Pulmonary artery endothelial cell (primary cell): ENCODE data around the gene PREX1. TPM values are rescaled to one million over a fixed set of nuclear protein-coding genes. Genes with fewer than 3 reads are reported as not detected.
"Not testable (repeated sequence)": the region's sequence is repeated elsewhere in the genome, so short reads cannot be mapped to it uniquely, and the experiment has no call there.

Experiments used
- DNase-seq: peaks from one replicate; pipeline ENCODE4 v3.0.0-alpha.2; 2011; ENCODE audit warnings: low read depth, low spot score
- total RNA-seq: library from RNA; depleted of rRNA; stranded (reverse); fragments of >200 nt; gene quantifications from 2 replicates; pipeline ENCODE4 v1.2.3, GENCODE V29; 2014

The PREX1 gene
- total RNA-seq, 1 donor from 2014 or later: 115 TPM

- no peak for DNase-seq
Observed at GRCh38 chr20:48812600-48813445, 15.0 kb downstream of the PREX1 start.

GRCh38 chr20:48812114-48812513 is 15.7 kb downstream of the PREX1 start:
- DNase-seq: not testable (repeated sequence)

- no peak for DNase-seq
Observed at GRCh38 chr20:48809673-48810072, 18.1 kb downstream of the PREX1 start.

DNA sequence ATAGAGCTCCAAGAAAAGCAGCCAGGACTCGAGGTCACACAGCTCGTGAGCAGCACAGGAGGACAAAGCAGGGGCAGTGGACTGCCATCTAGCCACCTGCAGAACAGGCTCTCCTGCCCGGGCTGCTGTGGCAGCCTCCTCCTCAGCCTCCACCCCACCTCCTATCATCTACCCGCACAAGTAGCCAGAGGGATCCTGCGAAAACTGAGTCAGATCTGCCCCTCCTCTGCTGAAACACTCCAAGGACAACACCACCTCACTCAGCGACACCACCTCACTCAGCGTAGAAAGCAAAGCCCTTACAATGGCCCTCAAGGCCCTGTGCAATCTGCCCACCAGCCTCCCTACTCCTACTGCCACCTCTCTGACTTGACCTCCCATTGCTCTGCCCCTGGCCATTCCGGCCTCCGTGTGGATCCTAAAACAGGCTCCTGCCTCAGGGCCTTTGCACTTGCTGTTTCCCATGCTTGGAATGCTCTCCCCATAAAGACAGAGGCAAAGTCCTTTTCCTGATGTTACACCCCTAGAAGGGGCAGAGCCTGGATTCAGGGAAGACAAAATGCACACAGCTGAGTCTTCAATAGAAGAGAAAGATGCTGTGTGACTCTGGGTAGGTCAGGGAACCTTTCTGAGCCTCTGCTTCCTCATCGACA is 19.3 kb downstream of the PREX1 start:
- DNase-seq: no peak

GRCh38 chr20:48807586-48808381 is 20.0 kb downstream of the PREX1 start:
- no peak for DNase-seq

DNA sequence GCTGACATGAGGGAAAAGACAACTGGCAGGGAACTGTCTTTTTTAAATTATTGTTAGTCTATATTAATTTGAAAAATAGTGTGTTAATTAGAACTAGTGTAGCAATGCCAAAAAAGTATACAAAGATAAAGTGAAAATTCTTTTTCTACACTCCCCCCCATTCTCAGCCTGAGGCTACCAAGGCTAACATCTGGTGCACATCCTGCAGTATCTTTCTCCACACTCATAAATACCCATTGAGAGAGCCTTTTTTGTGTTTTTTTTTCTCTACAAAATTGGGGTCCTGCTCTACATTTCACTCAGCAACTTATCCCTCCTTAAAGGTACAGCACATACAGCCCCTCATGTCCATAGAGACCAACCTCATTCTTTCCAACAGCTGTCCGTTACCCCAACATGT is 20.7 kb downstream of the PREX1 start:
- no peak for DNase-seq

GRCh38 chr20:48805716-48806115 is 22.1 kb downstream of the PREX1 start:
- no peak for DNase-seq

DNA sequence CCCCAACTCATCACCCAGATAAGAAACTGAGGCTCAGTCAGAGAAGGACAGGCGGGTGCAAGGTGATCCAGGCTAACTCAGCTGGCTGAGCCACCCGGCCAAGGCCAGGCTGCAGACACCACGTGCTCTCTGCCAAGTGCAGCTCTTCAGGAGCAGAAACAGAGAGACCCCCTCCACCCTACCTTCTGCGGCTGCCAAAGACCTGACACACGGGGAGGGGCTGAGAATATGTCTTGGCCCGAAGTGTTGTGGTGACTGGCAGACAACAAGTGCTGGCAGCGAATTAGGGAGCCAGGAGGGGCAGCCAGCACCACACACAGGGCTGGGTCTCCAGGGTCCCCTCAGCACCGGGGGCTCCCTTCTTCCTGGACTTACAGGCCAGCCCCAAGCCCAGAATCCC is 22.5 kb downstream of the PREX1 start:
- DNase-seq: no peak

DNA sequence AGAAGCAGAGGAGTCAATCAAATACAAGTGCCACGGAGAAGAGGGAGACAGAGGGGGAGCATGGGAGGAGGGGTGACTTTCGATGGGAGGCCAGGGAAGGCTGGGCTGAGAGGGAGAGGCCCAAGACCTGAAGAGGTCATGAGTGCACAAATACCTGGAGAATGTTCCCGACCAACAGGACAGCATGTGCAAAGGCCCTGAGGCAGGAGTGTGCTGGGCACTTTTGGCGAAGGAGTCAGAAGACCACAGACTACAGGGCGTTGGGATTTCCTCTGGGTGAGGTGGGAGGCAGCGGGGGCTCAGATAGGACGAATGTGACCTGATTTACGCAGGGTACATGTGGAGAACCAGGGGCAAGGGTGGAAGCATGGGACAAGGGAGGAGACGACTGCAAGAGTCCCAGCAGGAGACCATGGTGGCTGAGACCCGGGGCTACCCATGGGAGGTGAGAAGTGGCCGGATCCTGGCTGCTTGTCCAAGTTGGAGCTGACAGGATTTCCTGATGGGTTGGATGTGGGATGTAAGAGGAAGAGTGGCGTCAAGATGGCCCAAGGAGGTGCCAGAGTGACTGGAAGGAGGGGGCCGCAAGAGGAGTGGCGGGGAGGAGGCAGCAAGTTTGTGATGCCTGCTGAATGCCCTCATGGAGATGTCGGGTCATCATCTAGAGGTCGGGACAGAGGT is 23.4 kb downstream of the PREX1 start:
- no peak for DNase-seq

GRCh38 chr20:48803176-48804053 is 24.4 kb downstream of the PREX1 start:
- DNase-seq: no peak

GRCh38 chr20:48802647-48803046 is 25.2 kb downstream of the PREX1 start:
- DNase-seq: no peak

GRCh38 chr20:48802216-48802615 is 25.6 kb downstream of the PREX1 start:
- no peak for DNase-seq

GRCh38 chr20:48801197-48801596 is 26.6 kb downstream of the PREX1 start:
- no peak for DNase-seq

DNA sequence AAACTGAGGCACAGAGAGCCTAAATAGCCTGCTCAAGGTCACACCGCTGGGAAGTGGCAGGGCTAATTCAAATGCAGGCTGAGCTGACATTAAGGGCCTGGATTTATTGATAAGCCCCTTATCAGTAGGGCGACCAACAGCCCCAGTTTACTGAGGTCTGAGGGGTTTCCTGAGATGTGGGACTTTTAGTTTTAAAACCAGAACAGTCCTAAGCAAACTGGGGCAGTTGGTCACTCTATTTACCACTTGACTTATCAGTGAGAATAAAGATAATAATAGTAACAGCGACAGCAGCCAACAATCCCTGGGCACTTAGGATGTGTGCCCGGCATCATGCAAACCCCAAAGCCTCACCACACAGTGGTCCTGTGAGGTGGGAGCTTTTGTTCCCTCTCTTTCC is 27.6 kb downstream of the PREX1 start:
- no peak for DNase-seq

- no peak for DNase-seq
Observed at GRCh38 chr20:48799328-48800105, 28.3 kb downstream of the PREX1 start.

- DNase-seq: no peak
Observed at GRCh38 chr20:48797850-48798747, 29.7 kb downstream of the PREX1 start.

DNA sequence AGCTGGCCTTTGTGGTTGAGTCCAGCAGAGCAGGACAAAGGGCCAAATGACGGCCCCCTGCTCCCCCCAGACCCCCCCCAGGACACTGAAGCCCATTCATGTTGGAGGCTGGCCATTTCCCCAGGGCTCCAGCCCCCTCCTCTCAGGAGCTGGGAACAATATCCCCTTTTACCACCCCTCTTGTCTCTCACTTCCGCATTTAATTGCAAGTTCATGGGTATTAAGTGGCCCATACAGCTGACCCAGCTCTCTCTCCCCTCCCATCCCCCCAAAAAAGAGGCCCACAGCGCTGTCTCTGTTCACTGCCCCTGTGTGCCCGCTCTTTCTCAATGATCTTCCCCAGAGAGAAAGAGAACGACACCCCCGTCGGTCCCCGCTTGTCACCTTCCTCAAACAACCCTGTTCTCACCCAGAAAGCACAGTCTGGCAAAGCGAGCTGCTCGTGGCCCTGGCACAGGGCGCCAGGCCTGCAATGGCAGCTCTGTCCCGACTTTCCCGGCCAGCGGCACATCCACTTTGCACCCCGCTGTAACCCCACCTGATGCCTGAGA is 30.4 kb downstream of the PREX1 start:
- DNase-seq: no peak

DNA sequence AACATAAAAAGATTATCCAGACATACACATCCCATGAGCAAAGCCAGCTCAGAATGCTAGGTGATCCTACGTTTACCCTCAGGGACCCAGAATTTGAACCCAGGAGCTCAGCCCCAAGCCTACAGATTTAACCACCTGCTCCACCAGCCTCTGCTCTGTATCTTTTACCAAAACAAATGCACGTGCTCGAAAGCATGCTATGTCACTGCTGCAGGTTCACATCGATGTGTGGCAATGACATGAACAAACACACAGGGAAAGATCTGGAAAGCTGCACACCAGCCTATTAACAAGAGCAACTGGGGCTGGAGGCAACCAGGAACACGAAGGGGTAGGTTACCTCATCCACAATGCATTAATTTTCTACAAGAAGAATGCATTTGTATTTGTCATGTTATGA is 32.1 kb downstream of the PREX1 start:
- no peak for DNase-seq
